PC-3 (cell line): Measurements from ENCODE around the gene DNAH3.

ENCODE experiments used
- EZH2 ChIP-seq: fragments of 300-600 bp; sonication (generic); IDR thresholded peaks from one replicate; pipeline ENCODE4 v1.6.1; 2017; ENCODE audit warnings: antibody characterized with exemption, mild to moderate bottlenecking, low read length; ENCODE audit not compliant: unreplicated experiment
- EZH2phosphoT487 ChIP-seq: fragments of 300-600 bp; sonication (generic); IDR thresholded peaks from 2 replicates; pipeline ENCODE4 v1.6.1; 2018; ENCODE audit warnings: mild to moderate bottlenecking, antibody characterized with exemption, low read length, borderline replicate concordance
- TF ChIP-seq, protein P1 (sequence below): fragments of 300-600 bp; sonication (generic); conservative IDR thresholded peaks from 2 replicates; pipeline ENCODE4 v1.5.1; 2017; ENCODE audit warnings: antibody characterized with exemption, low read depth, mild to moderate bottlenecking, low read length

DNA sequence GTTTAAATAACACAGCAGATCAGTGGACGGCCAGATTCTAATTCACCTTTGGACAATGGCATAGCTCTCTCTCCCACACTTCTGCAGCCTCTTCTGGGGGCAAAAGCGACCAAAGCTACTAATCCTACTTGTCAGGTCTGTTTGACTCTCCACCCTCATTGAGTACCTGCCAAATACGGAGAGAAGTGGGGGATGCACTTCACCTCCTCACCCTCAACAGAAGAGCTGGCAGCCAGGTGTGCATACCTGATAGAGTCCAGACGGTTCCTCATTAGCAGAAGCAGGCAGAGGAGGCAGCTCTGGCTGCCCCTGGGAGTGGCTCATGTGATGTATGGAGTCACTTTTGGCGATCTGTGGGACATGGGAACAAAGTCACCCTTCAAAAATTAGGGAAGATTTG lies 4.9 kb downstream of the DNAH3 start:
- TF ChIP-seq, protein P1, sequence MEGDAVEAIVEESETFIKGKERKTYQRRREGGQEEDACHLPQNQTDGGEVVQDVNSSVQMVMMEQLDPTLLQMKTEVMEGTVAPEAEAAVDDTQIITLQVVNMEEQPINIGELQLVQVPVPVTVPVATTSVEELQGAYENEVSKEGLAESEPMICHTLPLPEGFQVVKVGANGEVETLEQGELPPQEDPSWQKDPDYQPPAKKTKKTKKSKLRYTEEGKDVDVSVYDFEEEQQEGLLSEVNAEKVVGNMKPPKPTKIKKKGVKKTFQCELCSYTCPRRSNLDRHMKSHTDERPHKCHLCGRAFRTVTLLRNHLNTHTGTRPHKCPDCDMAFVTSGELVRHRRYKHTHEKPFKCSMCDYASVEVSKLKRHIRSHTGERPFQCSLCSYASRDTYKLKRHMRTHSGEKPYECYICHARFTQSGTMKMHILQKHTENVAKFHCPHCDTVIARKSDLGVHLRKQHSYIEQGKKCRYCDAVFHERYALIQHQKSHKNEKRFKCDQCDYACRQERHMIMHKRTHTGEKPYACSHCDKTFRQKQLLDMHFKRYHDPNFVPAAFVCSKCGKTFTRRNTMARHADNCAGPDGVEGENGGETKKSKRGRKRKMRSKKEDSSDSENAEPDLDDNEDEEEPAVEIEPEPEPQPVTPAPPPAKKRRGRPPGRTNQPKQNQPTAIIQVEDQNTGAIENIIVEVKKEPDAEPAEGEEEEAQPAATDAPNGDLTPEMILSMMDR = no peak
- TF ChIP-seq EZH2phosphoT487 = no peak
- no peak for TF ChIP-seq EZH2
